ENCODE data around the gene TNFRSF19.
"Not testable (repeated sequence)": the region's sequence is repeated elsewhere in the genome, so short reads cannot be mapped to it uniquely, and the experiment has no call there.

TNFRSF19 gene
- 0.09 to 0.30 reads per million in 2 experiments for total RNA-seq

- no peak for DNase-seq (ENCODE audit: low read depth)
Observed at GRCh38 chr13:23570099-23570920, at the start of gene TNFRSF19. TNFRSF19 (plus strand) TSS chr13:23570412; CDS start chr13:23590184, 19,772 bp downstream.

- DNase-seq (ENCODE audit: low read depth), result not testable (repeated sequence)
Observed at GRCh38 chr13:23529926-23530325, 40.3 kb upstream of the TNFRSF19 start.

GRCh38 chr13:23531446-23531845, 38.8 kb upstream of the TNFRSF19 start:
- no peak for DNase-seq (ENCODE audit: low read depth)

- DNase-seq (ENCODE audit: low read depth), result no peak
Observed at GRCh38 chr13:23534090-23534489, 36.1 kb upstream of the TNFRSF19 start.

- no peak for DNase-seq (ENCODE audit: low read depth)
Observed at GRCh38 chr13:23541221-23541824, 28.9 kb upstream of the TNFRSF19 start.

- no peak for DNase-seq (ENCODE audit: low read depth)
Observed at GRCh38 chr13:23544668-23545067, 25.5 kb upstream of the TNFRSF19 start.

GRCh38 chr13:23547000-23547590, 23.1 kb upstream of the TNFRSF19 start:
- DNase-seq (ENCODE audit: low read depth), result no peak

- no peak for DNase-seq (ENCODE audit: low read depth)
Observed at GRCh38 chr13:23549724-23550123, 20.5 kb upstream of the TNFRSF19 start.

GRCh38 chr13:23550163-23550562, 20.0 kb upstream of the TNFRSF19 start:
- no peak for DNase-seq (ENCODE audit: low read depth)

- no peak for DNase-seq (ENCODE audit: low read depth)
Observed at GRCh38 chr13:23551213-23552008, 18.8 kb upstream of the TNFRSF19 start.

- DNase-seq (ENCODE audit: low read depth), result no peak
Observed at GRCh38 chr13:23552171-23552570, 18.0 kb upstream of the TNFRSF19 start.

GRCh38 chr13:23552661-23553060, 17.6 kb upstream of the TNFRSF19 start:
- no peak for DNase-seq (ENCODE audit: low read depth)

- no peak for DNase-seq (ENCODE audit: low read depth)
Observed at GRCh38 chr13:23554000-23554399, 16.2 kb upstream of the TNFRSF19 start.

- DNase-seq (ENCODE audit: low read depth), result no peak
Observed at GRCh38 chr13:23557043-23557442, 13.2 kb upstream of the TNFRSF19 start.

- DNase-seq (ENCODE audit: low read depth), result no peak
Observed at GRCh38 chr13:23557733-23558132, 12.5 kb upstream of the TNFRSF19 start.

- DNase-seq (ENCODE audit: low read depth), result no peak
Observed at GRCh38 chr13:23558675-23559536, 11.3 kb upstream of the TNFRSF19 start.

GRCh38 chr13:23560571-23561089, 9.6 kb upstream of the TNFRSF19 start:
- DNase-seq (ENCODE audit: low read depth), result no peak

- DNase-seq (ENCODE audit: low read depth), result no peak
Observed at GRCh38 chr13:23561261-23561660, 9.0 kb upstream of the TNFRSF19 start.

GRCh38 chr13:23563085-23563845, 6.9 kb upstream of the TNFRSF19 start:
- no peak for DNase-seq (ENCODE audit: low read depth)

- DNase-seq (ENCODE audit: low read depth), result no peak
Observed at GRCh38 chr13:23567906-23568460, 2.2 kb upstream of the TNFRSF19 start.

All from T follicular helper cell (primary cell).